Endothelial cell of umbilical vein (primary cell): ENCODE measurements around the gene TLR5. TPM values are rescaled to one million over a fixed set of nuclear protein-coding genes. Genes with fewer than 3 reads are reported as not detected.

Source experiments
- BruUV-seq: library from RNA; stranded (reverse); fragments of 400-500 nt; replicated peaks from 2 replicates; lab custom pipeline; 2021; lab: Mats Ljungman, UMichigan
- CTCF ChIA-PET: fragments of 300-600, 350-600 bp; sonication (Branson Sonifier 250); formaldehyde crosslinking; loops from one replicate; lab custom pipeline; 2021; ENCODE audit warnings: antibody characterized with exemption, inconsistent platforms; lab: Charles Lee
- POLR2A ChIA-PET: fragments of 300-600, 350-600 bp; sonication (Branson Sonifier 250); formaldehyde crosslinking; loops from one replicate; lab custom pipeline; 2021; ENCODE audit warnings: antibody characterized with exemption, inconsistent platforms; lab: Charles Lee
- DNase-seq: peaks from one replicate; pipeline ENCODE4 v3.0.0-alpha.2; 2011; ENCODE audit warnings: low read depth, low spot score
- FAIRE-seq: peaks from 2 replicates; lab custom pipeline; 2011; peaks lifted over from hg19 to GRCh38; lab: Jason Lieb, UNC
- H2AFZ ChIP-seq: 2 replicates; pipeline ENCODE4 v1.6.0; 2012; ENCODE audit warnings: low read depth, low read length, control low read depth, inconsistent platforms
- H3K27ac ChIP-seq: 2 replicates; pipeline ENCODE4 v1.5.1; 2011; ENCODE audit warnings: low read depth, mild to moderate bottlenecking, control low read depth, low read length, moderate library complexity; ENCODE audit not compliant: insufficient read depth
- H3K27me3 ChIP-seq, 2 experiments: 2 replicates each; pipeline versions ENCODE4 v1.6.0 to v1.6.1; 2011; ENCODE audit warnings: low read length in 2 of 2, mixed read lengths in 1 of 2; ENCODE audit not compliant: control insufficient read depth in 2 of 2, insufficient read depth in 2 of 2
- H3K36me3 ChIP-seq, 2 experiments: 2 replicates in 1 of 2; 3 replicates in 1 of 2; pipeline ENCODE4 v1.5.1; 2011; ENCODE audit warnings: low read length in 2 of 2, mild to moderate bottlenecking in 1 of 2, moderate library complexity in 1 of 2; ENCODE audit not compliant: control insufficient read depth in 2 of 2, insufficient read depth in 2 of 2; ENCODE audit errors: extremely low read depth in 1 of 2
- H3K4me1 ChIP-seq: 3 replicates; pipeline ENCODE4 v1.5.1; 2011; ENCODE audit warnings: mild to moderate bottlenecking, low read length; ENCODE audit not compliant: control insufficient read depth, insufficient read depth; ENCODE audit errors: extremely low read depth
- H3K4me2 ChIP-seq: 2 replicates; pipeline ENCODE4 v1.6.1; 2011; ENCODE audit warnings: low read length, control low read depth, mixed read lengths; ENCODE audit not compliant: insufficient read depth
- H3K4me3 ChIP-seq, 3 experiments: fragments of 200-600 bp in 1 of 3; sonication (generic), shearing (Covaris generic) in 1 of 3; replicated peaks in 1 of 3; 2 replicates each; pipeline ENCODE4 v1.5.1; 2011 to 2016; ENCODE audit warnings: control low read depth in 3 of 3, low read length in 3 of 3, mild to moderate bottlenecking in 2 of 3, inconsistent platforms in 1 of 3, low read depth in 1 of 3, moderate library complexity in 1 of 3; ENCODE audit not compliant: insufficient read depth in 1 of 3
- H3K79me2 ChIP-seq: 2 replicates; pipeline ENCODE4 v1.6.0; 2012; ENCODE audit warnings: low read length, inconsistent platforms; ENCODE audit not compliant: control insufficient read depth, insufficient read depth
- H3K9ac ChIP-seq: replicated peaks from 2 replicates; pipeline ENCODE3; 2011; ENCODE audit warnings: low read length, control low read depth; ENCODE audit not compliant: insufficient read depth; ENCODE audit errors: extremely low read depth
- H3K9me1 ChIP-seq: replicated peaks from 3 replicates; pipeline ENCODE4 v1.6.0; 2011; ENCODE audit warnings: mild to moderate bottlenecking, low read length; ENCODE audit not compliant: control insufficient read depth, insufficient read depth; ENCODE audit errors: extremely low read depth
- H3K9me3 ChIP-seq: replicated peaks from 2 replicates; pipeline ENCODE4 v1.5.1; 2012; ENCODE audit warnings: low read length, inconsistent platforms; ENCODE audit not compliant: control insufficient read depth, insufficient read depth
- H4K20me1 ChIP-seq: replicated peaks from 2 replicates; pipeline ENCODE3; 2011; ENCODE audit warnings: mild to moderate bottlenecking, low read length; ENCODE audit not compliant: control insufficient read depth, insufficient read depth; ENCODE audit errors: extremely low read depth
- CTCF ChIP-seq, 2 donors: IDR thresholded peaks; 1 replicate in 1 of 2; 2 replicates in 1 of 2; pipeline ENCODE4 v1.5.1; 2011; ENCODE audit warnings: low read length in 2 of 2, mild to moderate bottlenecking in 2 of 2, moderate library complexity in 2 of 2, control low read depth in 1 of 2, inconsistent platforms in 1 of 2, low read depth in 1 of 2; ENCODE audit not compliant: insufficient read depth in 1 of 2; ENCODE audit errors: extremely low read depth in 1 of 2
- EZH2 ChIP-seq: IDR thresholded peaks from 2 replicates; pipeline ENCODE4 v1.6.1; 2012; ENCODE audit warnings: borderline replicate concordance, low read depth, mild to moderate bottlenecking, moderate library complexity, low read length, inconsistent platforms; ENCODE audit not compliant: severe bottlenecking
- FOS ChIP-seq: IDR thresholded peaks from 2 replicates; pipeline ENCODE4 v1.6.1; 2011; ENCODE audit warnings: mild to moderate bottlenecking, low read length, moderate library complexity, borderline replicate concordance; ENCODE audit not compliant: insufficient read depth
- GATA2 ChIP-seq: IDR thresholded peaks from 2 replicates; pipeline ENCODE4 v1.7.0; 2011; ENCODE audit warnings: low read depth, mild to moderate bottlenecking, moderate library complexity, mixed read lengths, low read length; ENCODE audit not compliant: insufficient read length, insufficient read depth
- JUN ChIP-seq: IDR thresholded peaks from 2 replicates; pipeline ENCODE4 v1.6.1; 2011; ENCODE audit warnings: borderline replicate concordance, low read depth; ENCODE audit not compliant: insufficient read length, insufficient read depth
- MAX ChIP-seq: IDR thresholded peaks from 2 replicates; pipeline ENCODE4 v1.6.1; 2011; ENCODE audit not compliant: insufficient read depth, insufficient read length
- MYC ChIP-seq: IDR thresholded peaks from one replicate; pipeline ENCODE4 v1.6.1; 2011; ENCODE audit warnings: mild to moderate bottlenecking, low read depth, low read length
- POLR2A ChIP-seq: IDR thresholded peaks from 2 replicates; pipeline ENCODE4 v1.6.1; 2012; ENCODE audit warnings: low read depth, mild to moderate bottlenecking, control low read depth, low read length
- POLR2AphosphoS5 ChIP-seq: IDR thresholded peaks from 2 replicates; pipeline ENCODE4 v1.6.1; 2012; ENCODE audit warnings: low read depth, mild to moderate bottlenecking, control low read depth, low read length, moderate library complexity; ENCODE audit not compliant: insufficient read depth
- dilution Hi-C: fragments of 300-500 bp; cut with MboI; formaldehyde crosslinking; loops from one replicate; pipeline ENCODE4 v1.15.0; 2019; ENCODE audit warnings: low sequenced_read_pairs; ENCODE audit not compliant: extremely low pct_ligation_motif_present
- intact Hi-C: fragments of 100-400 bp; cut with micrococcal nuclease; formaldehyde crosslinking; loops from one replicate; pipeline ENCODE4 v1.10.0; 2022
- polyA plus RNA-seq, 4 experiments: library from polyadenylated mRNA; depleted of rRNA in 3 of 4; stranded (reverse) in 3 of 4; unstranded in 1 of 4; fragments of >200 nt; gene quantifications; 2 replicates each; pipeline versions ENCODE4 v1.2.1 to v1.2.3, GENCODE V29; 2011 to 2012; ENCODE audit warnings: missing spikeins in 1 of 4
- total RNA-seq: library from RNA; stranded (reverse); gene quantifications from 2 replicates; pipeline ENCODE4 v1.2.3, GENCODE V29; 2021

The TLR5 gene
- total and polyA plus RNA-seq, 2 donors (not counting 3 experiments of a cell fraction or from before 2014, with no cell fraction given): 0.15 to 0.25 TPM

- TF ChIP-seq POLR2A (no peak), GATA2 (no peak), MYC (no peak), CTCF (IDR thresholded peaks at IDR 0.05; ENCODE audit: extremely low read depth in 1 of 2, insufficient read depth in 1 of 2, low read depth in 1 of 2, low read length in 2 of 2) (no peak), MAX (no peak), EZH2 (no peak), FOS (no peak), JUN (no peak), POLR2AphosphoS5 (no peak)
- dilution Hi-C loops (no loop called here), intact Hi-C loops (no loop called here)
- no TSS peak for BruUV-seq
- Histone ChIP-seq H3K36me3 (no peaks in the 10 kb centered on the region), H3K27me3 (peaks cover 0 to 9% of the 10 kb centered on the region in 2 experiments), H3K9ac (no peak overlapping the region), H3K4me3 (no peak overlapping the region), H3K4me1 (peaks cover 4% of the 10 kb centered on the region), H3K9me3 (no peaks in the 10 kb centered on the region), H3K27ac (no peak overlapping the region), H3K9me1 (no peaks in the 10 kb centered on the region), H3K4me2 (no peak overlapping the region), H3K79me2 (no peaks in the 10 kb centered on the region), H2AFZ (no peak overlapping the region), H4K20me1 (no peaks in the 10 kb centered on the region)
- FAIRE-seq (no peak), DNase-seq (no peak)
- ChIA-PET POLR2A (no interaction called here), CTCF (interaction anchor here (1.2 to 4.2 kb wide), 2 partner anchors 14 to 23 kb away, joined by 4 to 24 read pairs; no protein-coding TSS in a partner anchor)
Observed at GRCh38 chr1:223147409-223147808, 4.4 kb upstream of the TLR5 start.
